HG02642 (cell line): ENCODE results near the gene RPH3AL.
"Not testable (repeated sequence)": the region's sequence is repeated elsewhere in the genome, so short reads cannot be mapped to it uniquely, and the experiment has no call there.

Experiments
- ATAC-seq: cut with Tn5 transposase; IDR thresholded peaks from one replicate; pipeline ENCODE4 v1.9.1; 2021; ENCODE audit warnings: mild to moderate bottlenecking; ENCODE audit not compliant: unreplicated experiment, poor library complexity

The RPH3AL gene

GRCh38 chr17:231191-231965, 121.2 kb downstream of the RPH3AL start:
- no peak for ATAC-seq

DNA sequence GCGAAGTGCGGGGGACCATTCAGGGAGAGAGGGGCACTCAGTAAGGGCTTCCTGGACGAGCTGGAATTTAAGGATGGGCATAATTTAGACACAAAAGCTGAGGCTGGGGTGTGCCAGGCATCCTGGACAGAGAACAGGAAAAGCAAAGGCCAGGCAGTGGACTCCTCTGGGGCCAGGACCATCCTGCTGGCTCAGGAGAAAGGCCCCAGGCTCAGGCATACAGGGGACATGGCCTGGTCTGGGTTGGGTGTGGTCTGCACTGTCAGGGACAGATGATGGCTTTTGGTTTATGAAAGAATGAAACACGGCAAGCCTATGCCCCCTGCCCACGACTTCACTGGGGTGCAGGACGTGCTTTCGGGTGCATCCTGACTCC, 122.2 kb downstream of the RPH3AL start:
- no peak for ATAC-seq

DNA sequence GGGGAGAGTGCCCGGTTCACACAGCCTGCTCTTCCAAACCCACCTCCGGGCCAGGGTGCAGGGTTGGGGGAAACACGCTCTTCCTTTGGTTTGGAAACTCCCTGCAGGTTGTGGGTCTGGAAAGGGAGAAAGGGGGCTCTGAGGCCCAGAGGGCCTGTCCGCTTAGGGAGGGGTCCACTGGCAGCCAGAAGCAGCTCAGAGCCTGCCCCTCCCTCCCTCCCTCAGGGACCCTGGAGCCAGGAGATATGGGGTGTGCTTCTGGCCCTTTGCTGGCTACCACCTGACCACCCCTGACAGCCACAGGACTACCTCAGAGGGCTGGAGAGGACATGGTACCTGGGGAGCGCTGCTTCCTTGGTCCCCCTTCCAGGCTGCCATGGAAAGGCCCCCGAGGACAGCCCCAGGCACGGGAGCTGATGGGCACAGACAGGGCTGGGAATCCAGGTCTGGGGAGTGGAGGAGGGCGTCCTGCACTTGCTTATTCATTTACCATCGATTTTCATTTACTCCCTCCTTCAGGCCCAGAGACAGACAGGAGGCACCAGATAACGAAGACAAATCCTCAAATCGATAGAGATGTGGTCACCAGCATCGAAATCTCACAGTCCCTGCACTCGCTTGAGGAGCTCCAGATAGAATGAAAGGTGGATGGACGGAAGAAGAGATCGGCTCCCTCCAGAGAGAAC, 122.8 kb downstream of the RPH3AL start:
- no peak for ATAC-seq

- no peak for ATAC-seq
Observed at GRCh38 chr17:228951-229708, 123.5 kb downstream of the RPH3AL start.

- no peak for ATAC-seq
Observed at GRCh38 chr17:227946-228615, 124.5 kb downstream of the RPH3AL start.

- ATAC-seq, result no peak
Observed at GRCh38 chr17:227078-227945, 125.3 kb downstream of the RPH3AL start.

GRCh38 chr17:226108-227077, 126.2 kb downstream of the RPH3AL start:
- no peak for ATAC-seq

GRCh38 chr17:225551-225950, 127.1 kb downstream of the RPH3AL start:
- ATAC-seq, result no peak

- ATAC-seq, result not testable (repeated sequence)
Observed at GRCh38 chr17:224576-224975, 128.0 kb downstream of the RPH3AL start.

DNA sequence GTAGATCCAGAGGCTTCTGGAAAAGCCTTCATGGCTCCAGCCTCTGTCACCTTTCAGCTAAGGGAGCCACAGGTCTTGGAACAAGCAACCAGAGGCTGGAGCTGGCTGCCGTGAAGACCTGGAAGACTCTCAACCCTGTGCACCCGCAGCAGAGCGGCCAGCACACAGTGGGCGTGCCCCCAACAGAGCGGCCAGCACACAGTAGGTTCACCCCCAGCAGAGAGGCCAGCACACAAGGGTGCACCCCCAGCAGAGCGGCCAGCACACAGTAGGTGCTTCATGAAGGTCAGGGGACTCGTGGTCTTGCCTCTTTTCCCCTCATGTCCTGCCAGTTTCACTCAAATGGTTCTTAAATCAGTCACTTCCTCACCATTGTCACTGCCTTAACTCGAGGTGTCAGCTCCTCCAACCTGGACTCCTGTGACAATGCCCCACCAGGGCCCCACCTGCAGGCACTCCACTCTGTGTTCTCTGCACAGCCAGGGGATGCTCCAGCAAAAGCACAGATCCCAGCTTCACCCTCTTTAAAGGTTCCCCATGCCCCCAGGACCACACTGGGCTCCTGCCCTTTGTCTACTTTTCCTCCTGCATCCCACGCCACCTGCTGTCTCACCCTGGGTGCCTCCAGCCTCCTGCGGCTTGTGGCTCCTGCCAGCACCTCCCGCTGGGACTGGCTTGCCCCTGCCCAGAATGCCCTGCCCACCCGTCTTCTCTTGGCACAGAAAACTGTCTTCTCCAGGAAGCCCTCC, 128.7 kb downstream of the RPH3AL start:
- ATAC-seq, result no peak

DNA sequence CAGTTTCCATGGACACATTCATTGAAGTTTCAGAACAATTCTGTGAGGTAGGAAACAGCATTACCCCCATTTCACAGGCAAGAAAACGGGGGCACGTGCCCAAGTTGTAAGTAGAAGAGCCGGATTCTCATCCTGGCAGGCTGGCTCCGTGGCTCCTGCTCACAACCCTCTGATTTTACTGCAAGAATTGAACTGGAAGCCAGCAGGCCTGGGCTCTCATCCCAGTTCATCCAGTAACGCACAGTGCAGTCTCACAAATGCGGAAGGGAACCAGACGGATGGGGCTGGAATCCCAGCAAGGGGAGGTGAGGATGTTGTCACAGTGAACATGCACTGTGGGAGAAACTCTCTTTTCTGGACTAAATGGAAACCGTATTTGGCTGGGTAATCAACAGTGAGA, 130.4 kb downstream of the RPH3AL start:
- ATAC-seq, result no peak

DNA sequence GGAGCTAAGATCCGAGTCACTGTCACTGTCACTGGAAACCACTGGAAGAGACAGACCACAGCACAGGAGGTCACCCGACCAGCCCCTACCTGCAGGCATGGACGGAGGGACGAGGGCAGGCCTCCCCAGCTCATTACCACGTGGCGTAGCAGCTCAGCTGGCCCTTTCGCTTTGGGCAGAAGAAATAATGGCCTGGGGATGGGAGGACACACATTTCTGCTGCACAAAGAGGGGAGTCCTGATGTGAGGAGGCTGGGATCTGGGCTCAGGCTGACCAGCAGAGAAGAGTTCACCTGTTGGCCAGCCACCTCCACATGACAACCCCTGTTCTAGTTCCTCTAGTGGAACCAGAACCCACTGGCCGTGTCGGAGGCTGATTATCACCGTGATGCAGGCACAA, 132.9 kb downstream of the RPH3AL start:
- no peak for ATAC-seq

DNA sequence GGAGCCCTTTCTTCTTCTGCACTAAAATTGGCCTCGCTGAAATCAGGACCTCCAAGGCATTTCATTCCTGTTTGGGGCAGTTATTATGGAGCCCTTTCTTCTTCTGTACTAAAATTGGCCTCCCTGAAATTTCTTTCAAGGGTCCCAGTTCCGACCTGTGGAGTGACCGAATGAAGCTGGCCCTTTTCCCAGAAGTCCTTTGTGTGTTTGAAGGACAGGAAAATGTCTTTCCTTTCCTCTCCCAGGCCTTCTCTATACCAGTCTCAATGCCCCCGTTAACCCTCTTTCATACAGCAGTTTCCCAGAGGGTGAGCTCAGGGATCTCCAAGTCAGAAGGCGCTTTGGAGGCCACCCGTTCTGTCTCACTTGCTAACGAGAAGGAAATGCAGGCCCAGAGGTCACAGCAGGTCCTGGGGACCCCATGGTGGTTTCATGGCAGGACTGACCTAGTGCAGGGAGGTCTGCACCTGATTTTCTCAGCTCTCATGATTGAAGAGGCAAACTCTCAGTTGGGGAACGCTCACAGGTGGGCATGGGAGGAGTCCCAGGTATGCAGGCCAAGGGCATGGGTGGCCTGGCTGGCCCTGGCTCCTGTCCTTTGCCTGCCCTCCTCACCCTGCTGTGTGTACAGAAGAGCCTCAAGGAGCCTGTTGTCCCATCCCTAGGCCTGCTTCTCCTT, 134.0 kb downstream of the RPH3AL start:
- no peak for ATAC-seq

DNA sequence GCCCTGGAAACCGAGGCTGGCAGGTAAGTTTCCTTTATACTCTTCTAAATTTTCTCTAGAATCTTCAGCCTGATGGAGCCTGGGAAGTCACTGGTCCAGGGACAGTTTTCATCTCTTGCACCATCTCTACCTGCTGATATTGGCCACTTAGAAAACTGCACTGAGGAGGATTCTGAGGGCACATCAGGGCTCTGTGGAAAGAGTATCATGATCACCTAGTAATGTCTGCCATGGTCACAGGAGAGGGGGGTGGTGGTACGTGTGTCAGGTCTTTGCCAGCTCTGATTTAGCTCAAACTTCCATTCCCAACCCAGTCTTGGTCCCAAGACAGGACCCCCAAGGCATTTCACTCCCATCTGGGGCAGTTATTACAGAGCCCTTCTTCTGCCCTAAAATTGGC, 136.0 kb downstream of the RPH3AL start:
- no peak for ATAC-seq

GRCh38 chr17:215563-216478, 136.8 kb downstream of the RPH3AL start:
- ATAC-seq, result not testable (repeated sequence)

DNA sequence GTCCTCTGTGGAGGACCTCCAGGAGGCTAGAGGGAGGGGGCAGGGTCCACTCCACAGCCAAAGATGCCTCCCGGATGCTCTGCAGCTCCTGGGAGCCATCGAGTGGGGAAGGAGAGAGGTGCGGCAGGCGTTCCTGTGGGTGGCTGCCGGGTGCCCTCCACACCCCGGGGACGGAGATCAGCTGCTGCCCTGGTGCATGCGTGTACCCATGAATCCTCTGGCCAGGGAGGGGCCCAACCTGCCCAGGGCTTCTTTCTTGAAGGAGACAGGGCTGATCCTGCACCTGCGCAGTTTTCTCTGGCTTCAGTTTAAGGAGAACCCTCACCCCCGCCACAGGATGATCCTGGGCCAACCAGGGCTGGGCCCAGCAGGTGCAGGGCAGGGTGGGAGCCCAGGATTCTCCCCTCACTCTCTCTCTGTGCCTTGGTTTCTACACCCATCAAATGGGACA, 137.7 kb downstream of the RPH3AL start:
- no peak for ATAC-seq
